GM18907 (cell line): Measurements from ENCODE around the gene SCN8A.
"Not testable (repeated sequence)": the region's sequence is repeated elsewhere in the genome, so short reads cannot be mapped to it uniquely, and the experiment has no call there.

Experiments used
- ATAC-seq: cut with Tn5 transposase; IDR thresholded peaks from one replicate; pipeline ENCODE4 v1.9.1; 2021; ENCODE audit warnings: mild to moderate bottlenecking, moderate library complexity; ENCODE audit not compliant: unreplicated experiment

SCN8A gene

GRCh38 chr12:51827925-51828818 lies 237.1 kb downstream of the SCN8A start:
- ATAC-seq: no peak

GRCh38 chr12:51829011-51829481 lies 238.0 kb downstream of the SCN8A start:
- no peak for ATAC-seq

- no peak for ATAC-seq
Measured at GRCh38 chr12:51829641-51830040, 238.6 kb downstream of the SCN8A start.

GRCh38 chr12:51831817-51832216 lies 240.8 kb downstream of the SCN8A start:
- ATAC-seq: not testable (repeated sequence)

GRCh38 chr12:51832354-51833107 lies 241.5 kb downstream of the SCN8A start:
- ATAC-seq: no peak

- ATAC-seq: no peak
Measured at GRCh38 chr12:51833448-51834227, 242.6 kb downstream of the SCN8A start.

GRCh38 chr12:51834411-51834810 lies 243.4 kb downstream of the SCN8A start:
- ATAC-seq: no peak

- ATAC-seq: no peak
Measured at GRCh38 chr12:51836041-51836826, 245.2 kb downstream of the SCN8A start.

GRCh38 chr12:51836827-51837173 lies 245.8 kb downstream of the SCN8A start:
- ATAC-seq: no peak

- no peak for ATAC-seq
Measured at GRCh38 chr12:51837286-51837685, 246.3 kb downstream of the SCN8A start.

GRCh38 chr12:51838036-51838435 lies 247.0 kb downstream of the SCN8A start:
- ATAC-seq: no peak

GRCh38 chr12:51838762-51839161 lies 247.7 kb downstream of the SCN8A start:
- no peak for ATAC-seq

GRCh38 chr12:51839310-51839947 lies 248.4 kb downstream of the SCN8A start:
- no peak for ATAC-seq

GRCh38 chr12:51840966-51841365 lies 249.9 kb downstream of the SCN8A start:
- no peak for ATAC-seq

GRCh38 chr12:51841727-51842126 lies 250.7 kb downstream of the SCN8A start:
- no peak for ATAC-seq

- ATAC-seq: no peak
Measured at GRCh38 chr12:51844854-51845253, 253.8 kb downstream of the SCN8A start.

- no peak for ATAC-seq
Measured at GRCh38 chr12:51845482-51845881, 254.4 kb downstream of the SCN8A start.

- ATAC-seq: no peak
Measured at GRCh38 chr12:51846271-51846691, 255.2 kb downstream of the SCN8A start.

- ATAC-seq: no peak
Measured at GRCh38 chr12:51846911-51847642, 256.0 kb downstream of the SCN8A start.
